HG03196 (cell line): ENCODE results near the gene PPFIA2.
A peak's percentile ranks its signal among the peaks of the same experiment; 100 is the strongest.

Experiments
- ATAC-seq: cut with Tn5 transposase; IDR thresholded peaks from one replicate; pipeline ENCODE4 v1.9.1; 2021; ENCODE audit not compliant: unreplicated experiment

Gene PPFIA2

GRCh38 chr12:81465191-81465590 lies 294.0 kb downstream of the PPFIA2 start:
- ATAC-seq: no peak

DNA sequence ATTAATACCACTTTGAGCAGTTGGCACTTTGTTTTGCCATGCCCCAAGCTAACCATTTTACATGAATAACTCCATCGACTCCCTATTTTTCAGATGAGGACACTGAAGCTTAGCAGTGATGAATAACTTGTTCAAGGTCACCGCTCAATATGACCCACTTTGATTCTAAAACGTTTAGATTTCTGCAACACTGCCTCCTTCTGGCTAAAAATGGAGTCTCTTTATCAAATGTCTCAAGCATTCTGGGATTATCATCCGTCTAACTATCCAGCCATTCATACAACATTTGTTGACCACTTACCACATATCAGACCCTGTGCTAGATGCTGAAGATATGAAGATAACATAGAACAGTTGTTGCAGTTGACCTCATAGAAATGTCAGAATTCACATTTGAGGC lies 298.0 kb downstream of the PPFIA2 start:
- ATAC-seq: no peak

DNA sequence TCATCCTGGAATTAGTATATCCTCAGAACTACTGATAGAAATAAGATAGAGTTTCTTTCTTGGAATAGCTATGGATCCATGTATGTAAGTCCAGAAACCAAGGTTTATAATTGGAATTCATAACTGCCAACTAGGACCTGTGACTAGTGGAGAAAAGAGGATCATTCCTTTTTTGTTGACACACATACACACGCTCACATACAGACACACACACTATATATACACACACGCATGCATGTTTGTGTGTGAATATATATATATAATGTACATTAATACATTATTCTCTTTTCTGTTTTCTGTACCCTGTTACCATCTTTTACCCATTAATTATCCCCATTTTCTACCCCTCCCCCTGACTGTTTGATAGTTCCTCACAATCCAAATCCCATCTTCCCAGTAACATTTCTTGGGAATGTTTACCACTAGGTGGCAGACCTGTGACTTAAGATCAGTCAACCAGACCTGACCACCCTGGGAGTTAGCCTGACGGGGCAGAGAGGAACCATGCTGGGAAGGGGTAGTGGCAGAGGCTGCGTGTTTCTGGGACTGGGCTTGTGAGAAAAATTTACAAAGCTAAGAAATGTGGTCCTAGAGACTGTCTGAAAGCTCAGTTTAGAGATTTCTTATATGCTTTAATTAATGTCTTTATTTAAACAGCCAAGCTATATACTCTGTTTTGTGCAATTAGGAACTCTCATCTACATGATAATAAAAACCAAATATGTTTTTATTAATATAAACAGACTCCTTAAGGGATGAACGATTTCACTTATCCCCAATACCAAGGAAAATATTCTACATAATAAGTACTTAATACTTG lies 308.0 kb downstream of the PPFIA2 start:
- peak; percentile 67 for ATAC-seq

- no peak for ATAC-seq
Observed at GRCh38 chr12:81441629-81442028, 317.5 kb downstream of the PPFIA2 start.

GRCh38 chr12:81440001-81440400 lies 319.1 kb downstream of the PPFIA2 start:
- no peak for ATAC-seq

DNA sequence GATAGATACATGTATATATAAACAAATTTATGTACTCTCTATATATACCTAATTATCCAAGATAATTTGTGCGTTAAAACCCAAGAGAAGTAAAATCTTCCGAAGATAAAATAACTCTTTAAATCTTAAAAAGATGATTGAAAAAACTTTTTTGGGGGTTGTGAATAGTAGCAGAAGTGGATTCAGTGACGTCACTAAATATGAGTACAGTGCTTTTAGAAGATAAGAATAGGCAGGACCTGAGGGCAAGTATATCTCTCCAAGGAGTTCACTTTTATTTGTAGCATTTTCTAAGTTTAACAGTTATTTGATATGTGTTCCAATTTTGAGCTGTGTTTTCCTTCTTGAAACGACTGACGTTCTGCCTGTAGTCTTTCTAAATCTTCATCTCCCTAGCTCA lies 319.8 kb downstream of the PPFIA2 start:
- ATAC-seq: no peak

- ATAC-seq: no peak
Observed at GRCh38 chr12:81417056-81417455, 342.1 kb downstream of the PPFIA2 start.

GRCh38 chr12:81416571-81416970 lies 342.6 kb downstream of the PPFIA2 start:
- ATAC-seq: no peak

DNA sequence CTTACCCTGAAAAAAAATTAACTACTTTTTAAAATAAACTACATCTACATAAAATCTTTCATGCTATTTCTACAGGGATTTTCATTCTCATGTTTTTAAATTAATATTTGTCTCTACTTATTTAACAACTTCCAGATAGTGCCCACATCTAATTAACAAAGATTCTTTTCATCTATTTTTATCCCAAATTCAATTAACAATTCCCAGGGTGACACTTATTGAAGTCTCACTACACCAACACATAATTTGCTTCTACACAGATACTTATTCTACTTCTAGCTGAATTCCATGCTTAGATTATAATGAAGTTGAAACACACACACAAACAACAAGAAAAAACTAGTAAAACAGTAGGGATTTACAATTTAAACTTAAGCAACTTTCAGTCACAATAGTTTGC lies 344.7 kb downstream of the PPFIA2 start:
- no peak for ATAC-seq

DNA sequence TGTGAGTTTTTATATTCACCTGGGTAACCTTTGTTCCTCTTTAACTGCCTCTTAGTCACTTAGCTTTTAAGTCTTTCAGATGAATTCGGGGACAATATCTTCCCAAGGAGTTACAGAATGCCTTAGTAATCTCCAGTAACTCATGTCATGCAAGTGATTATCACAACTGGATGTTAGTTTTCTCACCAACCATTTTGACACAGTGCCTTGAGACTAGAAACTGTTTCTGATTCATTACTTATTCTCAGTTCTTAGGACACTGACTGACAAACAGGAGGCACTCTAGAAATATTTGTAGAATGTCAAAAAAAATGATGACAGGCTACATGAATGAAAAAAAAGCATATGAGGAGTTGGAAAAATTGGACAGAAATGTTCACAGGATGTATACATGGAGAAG lies 346.2 kb downstream of the PPFIA2 start:
- ATAC-seq: no peak

DNA sequence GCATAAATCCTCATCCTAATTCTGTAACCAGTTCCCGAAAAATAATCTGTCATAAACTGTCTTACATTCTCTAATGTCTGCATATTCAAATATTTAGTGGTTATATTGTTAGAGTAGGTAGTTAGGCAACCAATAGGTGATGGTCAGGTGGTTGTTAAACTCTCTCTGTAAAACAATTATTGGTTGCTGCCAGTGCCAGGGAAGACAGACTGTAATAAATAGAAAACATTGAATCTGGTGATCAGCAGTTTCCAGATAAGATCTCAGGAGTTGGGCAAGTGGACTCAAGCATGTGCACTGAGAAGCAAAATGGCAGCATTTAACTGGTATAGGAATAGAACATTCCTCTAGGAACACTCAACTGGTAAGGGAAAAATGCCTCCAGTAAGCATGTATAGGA lies 355.8 kb downstream of the PPFIA2 start:
- ATAC-seq: no peak

DNA sequence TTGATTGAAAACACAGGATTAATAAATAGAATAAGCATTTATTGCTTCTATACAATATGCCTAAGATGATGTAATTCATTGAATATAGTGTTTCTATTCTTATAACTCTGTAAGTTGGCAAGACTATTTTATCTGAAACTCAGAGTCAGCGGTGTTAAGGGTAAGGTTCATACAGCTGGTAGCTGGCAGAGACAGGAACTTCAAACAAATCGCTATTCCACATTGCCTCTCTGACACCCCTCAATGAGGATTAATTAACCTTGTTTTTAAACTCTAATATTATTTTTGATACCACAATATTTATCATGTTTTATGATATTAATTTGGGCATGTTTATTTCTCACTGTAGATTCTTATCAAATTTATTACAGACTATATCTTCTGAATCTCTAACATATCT lies 357.9 kb downstream of the PPFIA2 start:
- no peak for ATAC-seq

GRCh38 chr12:81400024-81400423 lies 359.1 kb downstream of the PPFIA2 start:
- ATAC-seq: no peak

DNA sequence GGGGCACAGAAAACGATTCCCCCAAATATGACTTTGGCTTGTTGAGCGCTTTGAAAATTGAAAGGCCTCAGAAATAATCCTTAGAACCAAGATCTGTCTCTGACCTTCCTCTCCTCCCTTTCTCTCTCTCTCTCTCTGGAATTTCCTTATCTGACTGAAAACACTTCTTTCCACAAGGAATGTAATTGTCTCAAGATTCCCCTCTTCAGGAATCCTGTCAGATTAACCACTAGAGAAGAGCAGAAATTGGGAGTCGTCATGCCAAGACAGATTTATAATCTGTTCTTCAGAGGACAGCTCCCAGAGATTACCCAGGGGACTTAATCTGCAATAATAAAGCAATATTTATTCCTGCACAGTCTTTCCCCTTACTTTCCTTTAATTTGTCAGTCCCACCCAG lies 363.7 kb downstream of the PPFIA2 start:
- ATAC-seq: no peak

DNA sequence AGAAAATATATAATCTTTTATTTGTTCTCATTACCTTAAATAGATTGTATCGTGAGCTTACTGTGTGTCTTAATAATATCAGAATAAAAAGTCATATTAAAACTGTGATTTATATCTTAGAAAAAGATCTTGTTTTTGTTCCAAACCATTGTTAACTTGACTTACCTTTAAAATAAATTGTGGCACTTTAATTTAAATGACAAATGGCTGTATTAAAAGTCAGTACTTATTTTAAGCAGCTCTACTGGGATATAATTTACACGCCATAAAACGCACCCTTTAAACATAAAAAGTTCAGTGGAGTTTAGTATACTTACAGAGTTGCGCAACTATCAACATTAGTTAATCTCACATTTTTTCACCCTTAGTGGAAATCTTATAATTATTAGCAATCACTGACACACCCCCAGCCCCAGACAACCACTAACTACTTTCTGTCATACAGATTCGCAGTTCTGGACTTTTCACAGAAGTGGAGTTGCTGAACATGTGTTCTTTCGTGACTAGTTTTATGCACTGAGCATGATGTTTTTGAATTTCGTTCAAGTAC lies 369.5 kb downstream of the PPFIA2 start:
- no peak for ATAC-seq

DNA sequence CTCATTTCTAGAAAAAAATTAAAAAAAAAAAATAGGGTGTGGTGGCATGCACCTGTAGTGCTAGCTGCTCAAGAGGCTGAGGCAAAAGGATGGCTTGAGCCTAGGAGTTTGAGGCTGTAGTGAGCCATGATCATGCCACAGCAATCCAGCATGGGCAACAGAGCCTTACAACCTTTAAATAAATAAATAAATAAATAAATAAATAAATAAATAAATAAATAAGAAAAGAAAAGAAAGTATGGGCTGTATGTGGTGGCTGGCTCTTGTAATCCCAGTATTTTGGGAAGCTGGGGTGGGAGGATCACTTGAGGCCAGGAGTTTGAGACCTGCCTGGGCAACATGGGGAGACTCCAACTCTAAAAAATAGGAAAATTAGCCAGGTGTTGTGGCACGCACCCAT lies 373.0 kb downstream of the PPFIA2 start:
- no peak for ATAC-seq

GRCh38 chr12:81381951-81382350 lies 377.2 kb downstream of the PPFIA2 start:
- ATAC-seq: no peak

DNA sequence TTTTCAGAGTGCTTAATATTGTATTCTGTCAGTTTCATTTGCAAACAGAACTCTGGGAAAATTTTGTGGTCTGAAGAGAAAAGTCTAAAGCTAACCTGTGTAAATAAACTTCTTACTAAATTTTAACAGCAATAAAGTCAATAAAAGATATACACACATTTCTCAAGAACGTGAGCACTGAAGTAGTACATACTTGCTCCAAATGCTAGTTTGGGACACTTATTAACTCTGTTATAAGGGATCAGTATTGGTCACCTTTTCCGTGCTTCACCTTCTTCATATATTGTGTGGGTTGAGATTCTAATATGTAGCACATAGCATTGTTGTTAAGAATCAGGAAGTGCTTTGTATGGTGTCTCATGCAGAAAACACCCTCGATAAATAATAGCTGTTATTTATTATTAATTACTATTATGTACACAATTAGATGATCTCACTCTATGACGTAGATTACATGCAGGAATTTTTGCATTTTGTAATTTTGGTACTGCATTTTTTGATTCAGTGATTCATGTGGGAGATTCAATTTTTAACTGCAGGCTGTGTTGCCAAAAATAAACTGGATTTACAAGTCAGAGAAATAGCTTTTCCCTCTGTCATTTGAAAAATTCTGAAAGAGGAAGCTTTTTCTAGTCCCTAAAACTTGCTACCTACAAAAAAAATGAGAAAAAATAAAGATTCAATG lies 380.4 kb downstream of the PPFIA2 start:
- ATAC-seq: no peak

DNA sequence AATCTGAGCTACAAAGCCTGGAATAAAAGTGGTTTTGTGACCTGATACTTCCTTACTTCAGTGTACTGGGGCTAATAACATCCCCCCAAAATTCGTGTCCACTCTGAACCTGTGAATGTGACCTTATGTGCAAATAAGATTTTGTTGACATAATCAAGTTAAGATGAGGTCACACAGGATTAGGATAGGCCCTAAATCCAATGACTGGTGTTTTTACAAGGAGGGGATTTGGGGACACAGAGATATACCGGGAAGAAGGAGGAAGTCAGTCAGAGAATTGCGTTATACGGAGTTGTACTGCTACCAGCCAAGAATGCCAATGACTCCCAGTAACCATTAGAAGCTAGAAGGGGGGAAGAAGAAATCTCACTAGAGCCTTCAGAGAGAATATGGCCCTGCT lies 381.4 kb downstream of the PPFIA2 start:
- ATAC-seq: no peak

- no peak for ATAC-seq
Observed at GRCh38 chr12:81375969-81376368, 383.2 kb downstream of the PPFIA2 start.

DNA sequence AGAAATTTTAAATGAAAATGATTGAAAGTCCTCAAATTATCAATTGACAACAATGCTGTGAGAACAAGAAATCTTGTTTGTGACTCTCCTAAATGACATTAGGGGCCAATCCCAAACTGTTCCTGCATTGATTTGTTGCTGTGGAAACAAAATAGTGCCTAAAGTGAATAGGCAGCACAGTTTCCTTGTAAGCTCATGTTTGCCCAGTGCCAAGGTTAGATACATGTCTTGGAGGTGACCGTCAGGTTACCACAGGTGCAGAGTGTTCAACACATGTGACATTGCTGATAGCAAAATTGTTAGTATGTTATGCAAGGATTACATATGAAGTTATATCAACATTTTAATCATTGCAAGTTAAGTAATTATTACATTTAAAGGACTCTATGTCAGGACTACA lies 388.7 kb downstream of the PPFIA2 start:
- ATAC-seq: no peak

GRCh38 chr12:81369175-81369574 lies 390.0 kb downstream of the PPFIA2 start:
- ATAC-seq: no peak
